Measurements from ENCODE around the gene CD247.
"Not testable (repeated sequence)": the region's sequence is repeated elsewhere in the genome, so short reads cannot be mapped to it uniquely, and the experiment has no call there.

CD247 gene

DNA sequence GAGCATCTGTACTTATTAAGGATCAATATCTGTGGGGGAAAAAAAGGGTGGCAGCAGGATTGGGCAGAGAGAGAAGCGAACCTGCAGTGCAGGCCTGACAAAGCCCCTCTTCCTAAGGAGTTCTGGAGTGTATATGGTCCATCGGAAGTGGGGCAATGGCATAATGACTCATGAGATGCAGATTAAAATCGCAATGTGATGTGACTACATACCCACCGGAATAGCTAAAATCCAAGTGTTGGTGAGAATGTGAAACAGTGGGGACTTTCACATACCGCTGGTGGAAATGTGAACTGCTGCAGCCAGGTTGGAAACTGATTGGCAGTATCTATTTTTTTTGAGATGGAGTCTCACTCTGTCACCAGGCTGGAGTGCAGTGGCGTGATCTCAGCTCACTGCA is 43.4 kb upstream of the CD247 start:
- ATAC-seq = no peak
- TF ChIP-seq, protein P1, sequence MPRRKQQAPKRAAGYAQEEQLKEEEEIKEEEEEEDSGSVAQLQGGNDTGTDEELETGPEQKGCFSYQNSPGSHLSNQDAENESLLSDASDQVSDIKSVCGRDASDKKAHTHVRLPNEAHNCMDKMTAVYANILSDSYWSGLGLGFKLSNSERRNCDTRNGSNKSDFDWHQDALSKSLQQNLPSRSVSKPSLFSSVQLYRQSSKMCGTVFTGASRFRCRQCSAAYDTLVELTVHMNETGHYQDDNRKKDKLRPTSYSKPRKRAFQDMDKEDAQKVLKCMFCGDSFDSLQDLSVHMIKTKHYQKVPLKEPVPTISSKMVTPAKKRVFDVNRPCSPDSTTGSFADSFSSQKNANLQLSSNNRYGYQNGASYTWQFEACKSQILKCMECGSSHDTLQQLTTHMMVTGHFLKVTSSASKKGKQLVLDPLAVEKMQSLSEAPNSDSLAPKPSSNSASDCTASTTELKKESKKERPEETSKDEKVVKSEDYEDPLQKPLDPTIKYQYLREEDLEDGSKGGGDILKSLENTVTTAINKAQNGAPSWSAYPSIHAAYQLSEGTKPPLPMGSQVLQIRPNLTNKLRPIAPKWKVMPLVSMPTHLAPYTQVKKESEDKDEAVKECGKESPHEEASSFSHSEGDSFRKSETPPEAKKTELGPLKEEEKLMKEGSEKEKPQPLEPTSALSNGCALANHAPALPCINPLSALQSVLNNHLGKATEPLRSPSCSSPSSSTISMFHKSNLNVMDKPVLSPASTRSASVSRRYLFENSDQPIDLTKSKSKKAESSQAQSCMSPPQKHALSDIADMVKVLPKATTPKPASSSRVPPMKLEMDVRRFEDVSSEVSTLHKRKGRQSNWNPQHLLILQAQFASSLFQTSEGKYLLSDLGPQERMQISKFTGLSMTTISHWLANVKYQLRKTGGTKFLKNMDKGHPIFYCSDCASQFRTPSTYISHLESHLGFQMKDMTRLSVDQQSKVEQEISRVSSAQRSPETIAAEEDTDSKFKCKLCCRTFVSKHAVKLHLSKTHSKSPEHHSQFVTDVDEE (CRISPR knock-in tag; IDR thresholded peaks at IDR 0.05) = no peak
- no peak for TF ChIP-seq ZNF8 (CRISPR knock-in tag; IDR thresholded peaks at IDR 0.05)
- no peak for TF ChIP-seq PPARA (CRISPR knock-in tag; IDR thresholded peaks at IDR 0.05; ENCODE audit: borderline replicate concordance)
- TF ChIP-seq, protein P2, sequence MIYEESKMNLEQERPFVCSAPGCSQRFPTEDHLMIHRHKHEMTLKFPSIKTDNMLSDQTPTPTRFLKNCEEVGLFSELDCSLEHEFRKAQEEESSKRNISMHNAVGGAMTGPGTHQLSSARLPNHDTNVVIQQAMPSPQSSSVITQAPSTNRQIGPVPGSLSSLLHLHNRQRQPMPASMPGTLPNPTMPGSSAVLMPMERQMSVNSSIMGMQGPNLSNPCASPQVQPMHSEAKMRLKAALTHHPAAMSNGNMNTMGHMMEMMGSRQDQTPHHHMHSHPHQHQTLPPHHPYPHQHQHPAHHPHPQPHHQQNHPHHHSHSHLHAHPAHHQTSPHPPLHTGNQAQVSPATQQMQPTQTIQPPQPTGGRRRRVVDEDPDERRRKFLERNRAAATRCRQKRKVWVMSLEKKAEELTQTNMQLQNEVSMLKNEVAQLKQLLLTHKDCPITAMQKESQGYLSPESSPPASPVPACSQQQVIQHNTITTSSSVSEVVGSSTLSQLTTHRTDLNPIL (CRISPR knock-in tag; IDR thresholded peaks at IDR 0.05; ENCODE audit: low read depth) = no peak
- no peak for TF ChIP-seq ZNF565 (CRISPR knock-in tag; conservative IDR thresholded peaks at IDR 0.05; ENCODE audit: low read depth)
- TF ChIP-seq TOX (CRISPR knock-in tag; IDR thresholded peaks at IDR 0.05; ENCODE audit: borderline replicate concordance) = no peak
- TF ChIP-seq ZFP3 (CRISPR knock-in tag; IDR thresholded peaks at IDR 0.05) = no peak
- TF ChIP-seq BACH2 (CRISPR knock-in tag; IDR thresholded peaks at IDR 0.05; ENCODE audit: borderline replicate concordance) = no peak
- no peak for TF ChIP-seq ISL1 (CRISPR knock-in tag; IDR thresholded peaks at IDR 0.05)
- no peak for TF ChIP-seq ZNF70 (CRISPR knock-in tag; IDR thresholded peaks at IDR 0.05)
- no peak for TF ChIP-seq CSDC2 (CRISPR knock-in tag; IDR thresholded peaks at IDR 0.05)

DNA sequence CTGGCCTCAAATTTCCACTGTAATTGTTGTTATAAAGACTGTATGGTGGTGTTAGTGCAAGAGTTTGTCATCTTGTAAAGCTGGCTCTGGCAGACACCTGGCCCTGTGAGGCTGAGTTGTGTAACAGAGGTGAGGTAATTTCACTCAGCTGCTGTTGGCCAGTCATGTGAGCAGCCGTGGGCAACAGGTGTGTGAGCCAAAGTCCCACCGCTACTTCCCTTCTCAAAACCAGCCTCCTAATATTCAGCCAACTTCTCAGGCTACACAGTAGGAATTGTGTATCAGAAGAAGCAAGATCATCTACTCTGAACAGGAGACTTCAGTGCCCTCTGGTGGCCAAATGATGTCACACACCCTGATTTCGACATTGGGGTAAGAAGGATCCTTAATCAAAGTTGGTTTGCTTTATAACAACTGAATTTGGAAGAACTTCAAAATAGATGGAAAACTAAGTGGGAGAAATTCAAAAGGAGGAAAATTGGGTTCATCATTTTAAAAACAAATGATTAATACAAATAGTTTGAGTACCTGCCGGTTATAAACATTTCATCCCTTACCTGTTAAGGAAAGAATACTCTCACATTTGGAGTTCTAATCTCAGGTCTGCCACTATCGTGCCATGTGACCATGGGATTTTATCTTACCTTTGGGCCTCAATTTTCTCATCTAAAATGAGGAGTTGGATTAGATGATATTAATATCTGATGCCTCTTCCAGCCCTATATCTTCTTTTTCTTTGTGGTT is 37.8 kb upstream of the CD247 start:
- peak; percentile 60 for ATAC-seq
- no peak for TF ChIP-seq CSDC2 (CRISPR knock-in tag; IDR thresholded peaks at IDR 0.05)
- no peak for TF ChIP-seq ZNF565 (CRISPR knock-in tag; conservative IDR thresholded peaks at IDR 0.05; ENCODE audit: low read depth)
- no peak for TF ChIP-seq BACH2 (CRISPR knock-in tag; IDR thresholded peaks at IDR 0.05; ENCODE audit: borderline replicate concordance)
- TF ChIP-seq, protein P3, sequence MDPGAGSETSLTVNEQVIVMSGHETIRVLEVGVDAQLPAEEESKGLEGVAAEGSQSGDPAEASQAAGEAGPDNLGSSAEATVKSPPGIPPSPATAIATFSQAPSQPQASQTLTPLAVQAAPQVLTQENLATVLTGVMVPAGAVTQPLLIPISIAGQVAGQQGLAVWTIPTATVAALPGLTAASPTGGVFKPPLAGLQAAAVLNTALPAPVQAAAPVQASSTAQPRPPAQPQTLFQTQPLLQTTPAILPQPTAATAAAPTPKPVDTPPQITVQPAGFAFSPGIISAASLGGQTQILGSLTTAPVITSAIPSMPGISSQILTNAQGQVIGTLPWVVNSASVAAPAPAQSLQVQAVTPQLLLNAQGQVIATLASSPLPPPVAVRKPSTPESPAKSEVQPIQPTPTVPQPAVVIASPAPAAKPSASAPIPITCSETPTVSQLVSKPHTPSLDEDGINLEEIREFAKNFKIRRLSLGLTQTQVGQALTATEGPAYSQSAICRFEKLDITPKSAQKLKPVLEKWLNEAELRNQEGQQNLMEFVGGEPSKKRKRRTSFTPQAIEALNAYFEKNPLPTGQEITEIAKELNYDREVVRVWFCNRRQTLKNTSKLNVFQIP (CRISPR knock-in tag; IDR thresholded peaks at IDR 0.05; ENCODE audit: borderline replicate concordance, low read depth) = no peak
- no peak for TF ChIP-seq ZC3H10 (CRISPR knock-in tag; IDR thresholded peaks at IDR 0.05)
- no peak for TF ChIP-seq ZFP3 (CRISPR knock-in tag; IDR thresholded peaks at IDR 0.05)
- TF ChIP-seq, protein P2 (CRISPR knock-in tag; IDR thresholded peaks at IDR 0.05; ENCODE audit: low read depth) = no peak
- no peak for TF ChIP-seq ESRRG (CRISPR knock-in tag; IDR thresholded peaks at IDR 0.05)
- TF ChIP-seq, protein P4, sequence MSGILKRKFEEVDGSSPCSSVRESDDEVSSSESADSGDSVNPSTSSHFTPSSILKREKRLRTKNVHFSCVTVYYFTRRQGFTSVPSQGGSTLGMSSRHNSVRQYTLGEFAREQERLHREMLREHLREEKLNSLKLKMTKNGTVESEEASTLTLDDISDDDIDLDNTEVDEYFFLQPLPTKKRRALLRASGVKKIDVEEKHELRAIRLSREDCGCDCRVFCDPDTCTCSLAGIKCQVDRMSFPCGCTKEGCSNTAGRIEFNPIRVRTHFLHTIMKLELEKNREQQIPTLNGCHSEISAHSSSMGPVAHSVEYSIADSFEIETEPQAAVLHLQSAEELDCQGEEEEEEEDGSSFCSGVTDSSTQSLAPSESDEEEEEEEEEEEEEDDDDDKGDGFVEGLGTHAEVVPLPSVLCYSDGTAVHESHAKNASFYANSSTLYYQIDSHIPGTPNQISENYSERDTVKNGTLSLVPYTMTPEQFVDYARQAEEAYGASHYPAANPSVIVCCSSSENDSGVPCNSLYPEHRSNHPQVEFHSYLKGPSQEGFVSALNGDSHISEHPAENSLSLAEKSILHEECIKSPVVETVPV (CRISPR knock-in tag; IDR thresholded peaks at IDR 0.05) = no peak
- TF ChIP-seq SNAI2 (CRISPR knock-in tag; IDR thresholded peaks at IDR 0.05) = no peak
- no peak for TF ChIP-seq PPARA (CRISPR knock-in tag; IDR thresholded peaks at IDR 0.05; ENCODE audit: borderline replicate concordance)
- TF ChIP-seq ZFP30 (CRISPR knock-in tag; IDR thresholded peaks at IDR 0.05) = no peak
- no peak for TF ChIP-seq ARNTL (CRISPR knock-in tag; IDR thresholded peaks at IDR 0.05; ENCODE audit: borderline replicate concordance, low read depth)
- TF ChIP-seq ZNF8 (CRISPR knock-in tag; IDR thresholded peaks at IDR 0.05) = no peak
- no peak for TF ChIP-seq ISL1 (CRISPR knock-in tag; IDR thresholded peaks at IDR 0.05)
- TF ChIP-seq, protein P1 (CRISPR knock-in tag; IDR thresholded peaks at IDR 0.05) = no peak

DNA sequence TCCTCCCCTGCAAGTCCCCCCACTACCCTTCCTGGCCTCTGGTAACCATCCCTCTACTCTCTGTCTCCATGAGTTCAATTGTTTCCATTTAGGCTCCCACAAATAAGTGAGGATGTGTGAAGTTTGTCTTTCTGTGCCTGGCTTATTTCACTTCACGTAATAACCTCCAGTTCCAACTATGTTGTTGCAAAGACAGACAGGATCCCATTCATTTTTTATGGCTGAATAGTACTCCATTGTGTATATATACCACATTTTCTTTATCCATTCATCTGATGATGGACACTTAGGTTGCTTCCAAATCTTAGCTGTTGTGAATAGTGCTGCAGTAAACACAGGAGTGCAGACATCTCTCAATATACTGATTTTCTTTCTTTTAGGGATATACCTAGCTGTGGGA is 36.7 kb upstream of the CD247 start:
- ATAC-seq = not testable (repeated sequence)
